ENCODE data around the gene CALR3. TPM values are rescaled to one million over a fixed set of nuclear protein-coding genes. Genes with fewer than 3 reads are reported as not detected.

The CALR3 gene
- total RNA-seq, 1 experiment from 2014 or later = 0.71 TPM

- H3K79me2 ChIP-seq (ENCODE audit: low read length) = no peaks in the 10 kb centered on the region
- H3K27ac ChIP-seq (ENCODE audit: low read length) = no peak overlapping the region
- no peaks in the 10 kb centered on the region for H3K9me2 ChIP-seq (replicated peaks; ENCODE audit: insufficient read depth, low read length)
- H3K9ac ChIP-seq (ENCODE audit: low read length) = no peak overlapping the region
- H2AFZ ChIP-seq (ENCODE audit: low read length) = no peak overlapping the region
- no peaks in the 10 kb centered on the region for H3K27me3 ChIP-seq (ENCODE audit: low read length)
- no peak overlapping the region for H3K4me3 ChIP-seq (ENCODE audit: low read length)
- H3K4me2 ChIP-seq (ENCODE audit: low read depth, low read length, poor library complexity, severe bottlenecking) = no peak overlapping the region
- H3K9me3 ChIP-seq (ENCODE audit: low read length) = no peaks in the 10 kb centered on the region
- H3K36me3 ChIP-seq (ENCODE audit: insufficient read depth, low read length) = peaks cover 43% of the 10 kb centered on the region
- H3K4me1 ChIP-seq (ENCODE audit: low read length) = peaks cover 1% of the 10 kb centered on the region; the same call in 1 of the 2 replicates
- DNase-seq = no peak
- H4K20me1 ChIP-seq (ENCODE audit: insufficient read depth, low read depth, low read length) = peaks cover 36% of the 10 kb centered on the region
Measured at GRCh38 chr19:16520074-16520973, 24.4 kb upstream of the CALR3 start.

- Histone ChIP-seq H3K4me3 (ENCODE audit: low read length) (no peak overlapping the region), H3K36me3 (ENCODE audit: insufficient read depth, low read length) (peaks cover 43% of the 10 kb centered on the region), H3K9me3 (ENCODE audit: low read length) (no peaks in the 10 kb centered on the region), H4K20me1 (ENCODE audit: insufficient read depth, low read depth, low read length) (peaks cover 36% of the 10 kb centered on the region), H3K27ac (ENCODE audit: low read length) (no peak overlapping the region), H3K9me2 (replicated peaks; ENCODE audit: insufficient read depth, low read length) (no peaks in the 10 kb centered on the region), H3K9ac (ENCODE audit: low read length) (no peak overlapping the region), H3K4me1 (ENCODE audit: low read length) (peaks cover 11% of the 10 kb centered on the region), H2AFZ (ENCODE audit: low read length) (no peak overlapping the region), H3K79me2 (ENCODE audit: low read length) (no peaks in the 10 kb centered on the region), H3K4me2 (ENCODE audit: low read depth, low read length, poor library complexity, severe bottlenecking) (no peak overlapping the region), H3K27me3 (ENCODE audit: low read length) (no peaks in the 10 kb centered on the region)
- DNase-seq = no peak
Measured at GRCh38 chr19:16519230-16519687, 23.3 kb upstream of the CALR3 start.

- DNase-seq = no peak
- no peaks in the 10 kb centered on the region for H3K79me2 ChIP-seq (ENCODE audit: low read length)
- peaks cover 33% of the 10 kb centered on the region for H4K20me1 ChIP-seq (ENCODE audit: insufficient read depth, low read depth, low read length)
- no peaks in the 10 kb centered on the region for H3K9me2 ChIP-seq (replicated peaks; ENCODE audit: insufficient read depth, low read length)
- peaks cover 41% of the 10 kb centered on the region for H3K36me3 ChIP-seq (ENCODE audit: insufficient read depth, low read length)
- H3K27ac ChIP-seq (ENCODE audit: low read length) = no peak overlapping the region
- no peaks in the 10 kb centered on the region for H3K9me3 ChIP-seq (ENCODE audit: low read length)
- H3K4me2 ChIP-seq (ENCODE audit: low read depth, low read length, poor library complexity, severe bottlenecking) = no peak overlapping the region
- H3K9ac ChIP-seq (ENCODE audit: low read length) = no peak overlapping the region
- H2AFZ ChIP-seq (ENCODE audit: low read length) = no peak overlapping the region
- peaks cover 11% of the 10 kb centered on the region for H3K4me1 ChIP-seq (ENCODE audit: low read length)
- no peaks in the 10 kb centered on the region for H3K27me3 ChIP-seq (ENCODE audit: low read length)
- H3K4me3 ChIP-seq (ENCODE audit: low read length) = no peak overlapping the region
Measured at GRCh38 chr19:16518483-16519229, 22.7 kb upstream of the CALR3 start.

- Histone ChIP-seq H3K9me2 (replicated peaks; ENCODE audit: insufficient read depth, low read length) (no peaks in the 10 kb centered on the region), H3K27me3 (ENCODE audit: low read length) (no peaks in the 10 kb centered on the region), H3K9ac (ENCODE audit: low read length) (no peak overlapping the region), H3K36me3 (ENCODE audit: insufficient read depth, low read length) (peaks cover 35% of the 10 kb centered on the region), H3K9me3 (ENCODE audit: low read length) (no peaks in the 10 kb centered on the region), H3K4me1 (ENCODE audit: low read length) (peaks cover 11% of the 10 kb centered on the region), H3K27ac (ENCODE audit: low read length) (no peak overlapping the region), H3K4me3 (ENCODE audit: low read length) (no peak overlapping the region), H2AFZ (ENCODE audit: low read length) (no peak overlapping the region), H3K79me2 (ENCODE audit: low read length) (no peaks in the 10 kb centered on the region), H4K20me1 (ENCODE audit: insufficient read depth, low read depth, low read length) (peaks cover 27% of the 10 kb centered on the region), H3K4me2 (ENCODE audit: low read depth, low read length, poor library complexity, severe bottlenecking) (no peak overlapping the region)
- DNase-seq = no peak
Measured at GRCh38 chr19:16518061-16518460, 22.1 kb upstream of the CALR3 start.

- Histone ChIP-seq H3K79me2 (ENCODE audit: low read length) (no peaks in the 10 kb centered on the region), H2AFZ (ENCODE audit: low read length) (no peak overlapping the region), H3K9me3 (ENCODE audit: low read length) (no peaks in the 10 kb centered on the region), H3K9ac (ENCODE audit: low read length) (no peak overlapping the region), H3K36me3 (ENCODE audit: insufficient read depth, low read length) (peaks cover 30% of the 10 kb centered on the region), H3K4me2 (ENCODE audit: low read depth, low read length, poor library complexity, severe bottlenecking) (no peak overlapping the region), H4K20me1 (ENCODE audit: insufficient read depth, low read depth, low read length) (peaks cover 21% of the 10 kb centered on the region; the same call in 1 of the 2 replicates), H3K4me1 (ENCODE audit: low read length) (peaks cover 11% of the 10 kb centered on the region), H3K9me2 (replicated peaks; ENCODE audit: insufficient read depth, low read length) (no peaks in the 10 kb centered on the region), H3K27me3 (ENCODE audit: low read length) (no peaks in the 10 kb centered on the region), H3K4me3 (ENCODE audit: low read length) (no peak overlapping the region), H3K27ac (ENCODE audit: low read length) (no peak overlapping the region)
- DNase-seq = no peak
Measured at GRCh38 chr19:16516923-16517610, 21.1 kb upstream of the CALR3 start.

- H3K4me1 ChIP-seq (ENCODE audit: low read length) = peaks cover 11% of the 10 kb centered on the region
- no peak overlapping the region for H3K4me3 ChIP-seq (ENCODE audit: low read length)
- no peak for DNase-seq
- no peak overlapping the region for H2AFZ ChIP-seq (ENCODE audit: low read length)
- no peak overlapping the region for H3K27ac ChIP-seq (ENCODE audit: low read length)
- no peaks in the 10 kb centered on the region for H3K27me3 ChIP-seq (ENCODE audit: low read length)
- peaks cover 21% of the 10 kb centered on the region; the same call in 1 of the 2 replicates for H4K20me1 ChIP-seq (ENCODE audit: insufficient read depth, low read depth, low read length)
- no peaks in the 10 kb centered on the region for H3K79me2 ChIP-seq (ENCODE audit: low read length)
- peaks cover 29% of the 10 kb centered on the region for H3K36me3 ChIP-seq (ENCODE audit: insufficient read depth, low read length)
- H3K9me2 ChIP-seq (replicated peaks; ENCODE audit: insufficient read depth, low read length) = no peaks in the 10 kb centered on the region
- H3K9me3 ChIP-seq (ENCODE audit: low read length) = no peaks in the 10 kb centered on the region
- no peak overlapping the region for H3K4me2 ChIP-seq (ENCODE audit: low read depth, low read length, poor library complexity, severe bottlenecking)
- no peak overlapping the region for H3K9ac ChIP-seq (ENCODE audit: low read length)
Measured at GRCh38 chr19:16516381-16516780, 20.4 kb upstream of the CALR3 start.

GRCh38 chr19:16514383-16515019 is 18.5 kb upstream of the CALR3 start:
- no peaks in the 10 kb centered on the region for H3K27me3 ChIP-seq (ENCODE audit: low read length)

More at GRCh38 chr19:16514383-16515019, 18.5 kb upstream of the CALR3 start:
- H4K20me1 ChIP-seq (ENCODE audit: insufficient read depth, low read depth, low read length) = peaks cover 14% of the 10 kb centered on the region; the same call in 1 of the 2 replicates
- peaks cover 11% of the 10 kb centered on the region for H3K4me1 ChIP-seq (ENCODE audit: low read length)
- H3K4me3 ChIP-seq (ENCODE audit: low read length) = no peak overlapping the region
- peak; percentile 76 for DNase-seq
- H3K4me2 ChIP-seq (ENCODE audit: low read depth, low read length, poor library complexity, severe bottlenecking) = no peak overlapping the region
- peaks cover 21% of the 10 kb centered on the region for H3K36me3 ChIP-seq (ENCODE audit: insufficient read depth, low read length)
- no peaks in the 10 kb centered on the region for H3K79me2 ChIP-seq (ENCODE audit: low read length)
- H3K27ac ChIP-seq (ENCODE audit: low read length) = peak overlapping the region; percentile 32; the same call in 1 of the 2 replicates
- H2AFZ ChIP-seq (ENCODE audit: low read length) = no peak overlapping the region
- H3K9me2 ChIP-seq (replicated peaks; ENCODE audit: insufficient read depth, low read length) = no peaks in the 10 kb centered on the region
- H3K9ac ChIP-seq (ENCODE audit: low read length) = no peak overlapping the region
- H3K9me3 ChIP-seq (ENCODE audit: low read length) = no peaks in the 10 kb centered on the region
